Stimulated activated CD4-positive, alpha-beta T cell treated with anti-CD3 and anti-CD28 coated beads, Interleukin-4, amount 100 ng/mL, for 4 hours (primary cell): ENCODE measurements around the gene MYBBP1A.

ENCODE experiments used
- DNase-seq, 2 experiments: peaks; one replicate each; pipeline ENCODE4 v3.0.0-alpha.2; 2020

Gene MYBBP1A

DNA sequence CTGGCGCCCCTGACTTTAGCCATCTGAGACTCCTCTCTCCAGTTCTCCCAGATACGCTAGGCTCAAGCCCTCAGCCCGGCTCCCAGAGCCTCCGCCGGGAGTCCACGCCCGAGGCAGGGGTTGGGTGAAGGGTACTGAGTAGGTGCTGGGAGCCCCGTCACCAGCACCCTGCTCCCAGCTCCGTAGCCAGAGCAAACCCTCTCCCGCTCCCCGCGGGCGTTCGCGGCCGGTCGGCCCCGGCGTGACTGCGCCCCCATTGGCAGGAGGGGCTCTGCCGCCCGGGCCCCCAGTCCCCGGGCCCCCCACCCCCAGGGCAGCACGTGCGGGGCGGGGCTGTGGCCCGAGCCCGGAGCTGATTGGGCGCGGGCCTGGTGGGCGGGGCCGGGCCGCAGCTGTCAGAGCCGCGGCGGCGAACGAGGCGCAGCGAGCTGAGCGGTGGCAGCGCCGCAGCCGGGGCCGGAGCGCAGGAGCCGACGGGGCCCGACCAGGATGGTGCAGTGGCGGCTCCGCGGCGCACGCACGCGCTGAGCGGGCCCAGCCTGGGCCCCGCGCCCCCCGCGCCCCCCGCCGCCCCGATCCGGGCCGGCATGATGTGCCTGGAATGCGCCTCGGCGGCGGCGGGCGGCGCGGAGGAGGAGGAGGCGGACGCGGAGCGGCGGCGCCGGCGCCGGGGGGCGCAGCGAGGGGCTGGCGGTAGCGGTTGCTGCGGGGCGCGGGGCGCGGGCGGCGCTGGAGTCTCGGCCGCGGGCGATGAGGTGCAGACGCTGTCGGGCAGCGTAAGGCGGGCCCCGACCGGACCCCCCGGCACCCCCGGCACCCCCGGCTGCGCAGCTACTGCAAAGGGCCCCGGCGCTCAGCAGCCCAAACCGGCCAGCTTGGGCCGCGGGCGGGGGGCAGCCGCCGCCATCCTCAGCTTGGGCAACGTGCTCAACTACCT lies 56.5 kb downstream of the MYBBP1A start, which contains the start of gene SPNS2:
Gene SPNS2, plus strand, starts transcription at position 421 of the 937 bp plus-strand sequence. Its CDS starts 167 bp downstream, at position 588.
- DNase-seq: peak; percentile 61 to 71

DNA sequence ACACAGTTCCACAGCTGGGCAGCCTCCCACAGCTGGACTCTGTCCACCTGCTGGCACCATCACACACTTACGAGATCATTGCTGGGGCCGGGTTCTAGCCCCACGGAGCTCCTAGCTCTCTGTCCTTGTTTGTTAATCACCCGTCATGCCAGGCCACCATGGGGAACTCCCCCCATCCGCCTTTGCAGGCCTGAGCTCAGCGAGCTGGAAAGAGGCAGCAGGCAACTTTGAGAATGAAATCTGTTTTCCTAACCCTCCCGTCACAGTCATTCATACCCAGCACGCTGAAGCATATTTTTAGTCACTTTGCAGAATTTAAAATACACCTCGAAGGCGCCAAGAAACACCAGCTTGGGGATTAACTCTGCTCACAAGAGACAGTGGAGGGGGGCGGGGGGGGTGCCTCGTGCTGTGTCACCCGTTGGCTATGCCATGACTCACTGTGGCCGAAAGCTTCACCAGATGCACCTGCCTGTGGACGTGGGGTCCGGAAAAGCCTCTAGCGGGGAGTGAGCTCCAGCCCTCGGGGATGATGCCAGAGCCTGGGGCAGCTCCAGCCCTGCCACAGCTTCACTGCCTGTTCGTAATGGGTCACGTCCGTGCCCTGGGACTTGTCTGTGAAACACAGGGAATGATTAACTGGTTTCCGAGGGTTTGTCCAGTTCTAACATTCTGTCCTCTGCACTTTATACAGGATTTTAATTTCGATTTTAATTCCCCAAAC lies 57.9 kb downstream of the MYBBP1A start:
- no peak for DNase-seq

GRCh38 chr17:4492721-4493561 lies 62.2 kb downstream of the MYBBP1A start:
- no peak for DNase-seq

DNA sequence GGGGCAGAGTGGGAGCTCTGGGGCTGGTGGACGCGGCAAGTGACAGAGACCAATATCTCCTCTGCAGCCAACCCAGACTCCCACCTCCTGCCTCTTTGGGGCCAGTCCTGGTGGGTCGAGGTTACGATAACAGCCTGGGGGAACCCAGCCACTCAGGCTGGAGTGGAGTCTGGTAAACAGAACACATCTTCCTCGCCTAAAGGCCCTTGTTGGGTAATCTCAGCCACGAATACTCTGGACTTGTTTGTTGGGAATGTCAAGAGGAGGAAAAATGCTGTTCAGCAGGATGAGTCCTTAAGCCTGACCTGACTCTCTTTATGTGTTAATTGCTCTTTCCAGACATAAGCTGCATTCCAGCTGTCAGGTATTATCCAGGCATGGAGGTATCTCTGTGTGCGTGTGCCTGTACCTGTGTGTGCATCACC lies 64.5 kb downstream of the MYBBP1A start:
- DNase-seq: no peak

DNA sequence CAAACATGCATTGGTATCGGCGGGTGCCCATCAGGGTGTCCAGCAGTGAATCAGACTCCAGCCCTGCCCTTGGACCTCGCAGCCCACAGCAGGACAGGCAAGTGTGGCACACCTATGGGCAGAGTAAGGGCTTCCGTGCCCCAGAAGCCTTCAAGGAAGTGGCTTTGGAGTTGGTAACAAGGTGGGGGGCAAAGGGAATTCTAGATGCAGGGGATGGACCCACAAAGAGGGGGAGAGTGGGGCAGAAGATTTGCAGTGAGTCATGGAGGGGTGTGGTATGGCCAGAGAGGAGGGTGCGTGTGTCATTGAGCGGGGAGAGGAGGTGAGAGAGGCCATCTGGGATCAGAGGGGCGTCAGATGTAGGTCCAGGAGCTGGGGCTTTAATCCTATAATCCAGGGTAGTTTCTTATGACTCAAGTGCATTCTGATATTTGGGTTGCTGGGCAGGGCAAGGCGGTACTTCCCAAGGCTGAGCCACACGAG lies 65.0 kb downstream of the MYBBP1A start:
- DNase-seq: no peak

DNA sequence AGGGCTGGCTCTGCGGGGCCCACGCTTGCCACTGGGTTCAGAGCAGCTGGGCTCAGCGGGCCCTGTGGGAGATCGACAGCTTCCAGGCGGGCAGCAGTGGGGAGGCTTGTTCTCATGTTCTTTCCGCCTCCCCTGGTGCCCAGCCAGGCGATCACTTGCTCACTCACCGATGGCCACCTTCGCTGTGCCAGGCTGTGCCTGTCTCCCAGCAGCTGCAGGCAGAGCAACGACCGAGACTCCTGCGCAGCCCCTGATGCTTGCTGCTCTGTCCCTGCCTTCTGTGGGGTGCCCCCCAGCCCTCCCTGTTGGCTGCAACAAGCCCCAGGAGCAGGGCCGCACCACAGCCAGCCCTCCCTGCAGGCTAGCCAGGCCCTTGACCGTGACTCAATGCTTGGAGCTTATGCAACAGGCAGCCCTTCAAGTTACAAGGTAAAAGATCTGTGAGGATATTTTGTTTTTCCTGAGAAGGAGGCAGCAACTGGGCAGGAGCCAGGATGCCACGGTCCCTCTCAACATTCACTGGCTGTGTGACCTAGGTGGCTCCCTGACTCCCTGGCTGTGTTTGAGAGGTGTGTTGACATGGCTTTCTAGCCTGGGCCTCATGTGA lies 66.1 kb downstream of the MYBBP1A start:
- DNase-seq: no peak
